Measurements from ENCODE around the gene SOX18.

The SOX18 gene

DNA sequence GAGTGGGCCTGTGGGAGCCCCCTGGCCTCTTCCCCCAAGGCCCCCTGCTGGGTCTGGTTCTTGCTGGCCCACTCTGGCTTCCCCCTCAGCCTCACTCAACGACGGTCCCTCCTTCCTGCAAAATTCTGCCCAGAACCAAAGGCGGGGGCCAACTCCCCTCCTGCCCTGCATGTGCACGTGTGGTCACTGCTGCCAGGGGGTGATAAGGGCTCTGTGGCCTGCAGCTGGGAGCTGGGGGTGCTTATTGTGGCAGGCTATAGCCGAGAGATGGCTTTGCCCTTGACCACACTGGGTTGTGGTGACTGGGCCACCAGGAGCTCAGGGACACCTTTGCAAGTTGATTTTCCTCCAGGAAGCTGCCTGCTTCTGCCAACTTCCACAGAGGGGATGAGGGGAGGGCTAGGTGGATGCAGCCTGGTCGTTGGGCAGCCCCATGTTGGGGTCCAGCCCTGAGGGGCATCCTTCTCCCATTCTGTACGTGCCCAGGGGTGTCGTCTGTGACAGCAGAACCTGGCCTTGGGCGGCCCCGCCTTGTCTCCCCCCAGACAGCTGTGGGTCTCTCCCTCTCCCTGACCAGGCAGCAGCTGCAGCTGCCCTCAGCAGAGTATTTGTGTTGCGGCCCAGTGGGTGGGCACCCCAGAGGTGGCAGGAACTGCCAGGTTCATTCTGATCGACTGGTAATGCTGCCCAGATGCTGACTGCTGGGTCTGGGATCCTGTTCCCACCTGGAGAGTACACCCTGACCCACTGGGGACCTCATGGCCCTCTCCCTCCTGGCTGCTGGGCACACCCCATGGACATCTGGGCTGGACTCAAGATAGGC, 19.2 kb upstream of the SOX18 start:
- no peak for DNase-seq (ENCODE audit: low read depth in 2 of 2)

DNA sequence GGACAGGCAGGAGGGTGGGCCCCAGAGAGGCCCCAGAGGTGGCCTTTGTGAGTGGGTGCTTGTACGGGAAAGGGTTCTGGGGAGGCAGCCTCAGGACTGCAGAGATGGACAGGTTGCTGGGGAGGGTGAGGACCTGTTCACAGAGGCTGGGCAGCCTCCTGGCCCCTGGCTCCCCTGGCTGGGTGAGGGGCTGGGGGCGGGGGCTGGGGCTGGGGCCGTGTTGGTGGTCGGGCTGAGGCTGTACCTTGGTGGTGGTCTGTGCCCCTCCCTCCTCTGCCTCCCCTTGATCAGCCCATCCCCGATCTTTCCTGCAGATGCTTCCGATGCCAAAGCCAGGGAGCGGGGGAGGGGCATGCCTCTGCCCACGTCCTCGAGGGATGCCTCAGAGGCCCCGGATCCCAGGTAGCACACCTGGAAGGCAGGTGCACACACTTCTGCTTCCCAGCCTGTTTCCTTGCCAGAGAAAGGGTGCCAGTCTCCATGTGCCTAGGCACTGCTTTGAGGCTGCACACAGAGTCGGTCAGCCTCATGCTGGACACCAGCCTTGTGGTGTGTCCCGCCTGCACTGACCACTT, 18.4 kb upstream of the SOX18 start:
- DNase-seq (ENCODE audit: low read depth in 2 of 2), result no peak

GRCh38 chr20:64067005-64067632, 17.7 kb upstream of the SOX18 start:
- no peak for DNase-seq (ENCODE audit: low read depth in 2 of 2)

DNA sequence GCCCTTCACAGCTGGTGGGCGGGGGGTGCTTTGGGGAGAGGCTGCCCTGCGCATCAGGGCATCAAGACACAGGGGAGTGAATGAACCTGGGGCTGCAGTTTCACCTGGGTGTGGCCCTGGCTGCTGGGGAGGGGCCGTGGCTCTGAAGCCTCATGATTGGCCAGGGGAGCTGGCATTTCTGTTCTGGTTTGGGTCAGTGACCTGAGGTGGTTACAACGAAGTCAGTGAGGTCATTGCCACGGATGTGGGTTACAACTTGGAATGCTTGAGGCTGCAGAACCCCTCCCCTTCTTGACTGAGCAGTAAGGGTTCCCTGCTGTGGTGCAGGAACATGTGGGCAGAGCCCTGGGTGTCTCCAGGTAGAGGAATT, 16.5 kb upstream of the SOX18 start:
- peak in 1 of 2 donors; percentile 17 for DNase-seq (ENCODE audit: low read depth in 2 of 2)

DNA sequence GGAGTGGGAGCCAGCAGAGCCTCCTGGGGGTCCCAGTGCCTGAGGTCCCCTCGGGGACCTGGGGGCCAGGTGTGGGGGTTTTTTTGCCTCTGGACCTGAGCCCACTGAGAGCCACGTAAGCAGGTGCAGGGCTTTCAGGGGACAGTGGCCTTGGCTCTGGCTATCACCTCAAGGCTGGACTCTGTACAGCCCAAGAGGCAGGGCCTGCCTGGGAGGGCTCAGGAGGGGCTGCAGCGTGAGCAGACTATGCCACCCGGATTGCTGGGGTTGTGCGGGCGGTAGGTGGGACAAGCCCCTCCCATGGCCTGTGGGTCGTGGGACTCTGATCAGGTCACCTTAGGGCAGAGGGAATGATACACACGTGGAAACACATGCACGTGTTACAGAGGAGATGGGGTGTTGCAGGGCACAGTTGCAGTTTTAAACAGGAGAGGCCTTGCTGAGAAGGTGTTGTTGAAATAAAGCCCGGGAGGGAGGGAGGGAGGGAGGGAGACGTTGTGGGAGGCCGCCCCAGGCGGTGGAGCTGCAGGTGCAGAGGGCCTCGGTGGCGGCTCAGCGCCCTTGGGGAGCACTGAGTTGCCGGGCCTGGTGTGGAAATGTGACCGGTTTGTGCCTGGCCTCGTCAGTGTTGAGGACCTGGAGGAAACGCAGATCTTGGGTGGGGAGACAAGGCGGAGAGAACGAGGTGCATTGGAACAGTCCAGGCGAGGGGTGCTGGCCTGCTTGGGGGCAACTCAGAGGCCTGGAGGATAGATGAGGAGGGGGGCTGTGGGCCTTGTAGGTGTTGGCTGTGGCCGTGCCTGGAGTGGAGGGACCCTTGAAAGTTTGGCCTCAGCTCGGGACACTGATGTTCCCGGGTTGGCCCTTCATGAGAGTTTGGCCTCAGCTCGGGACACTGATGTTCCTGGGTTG, 15.9 kb upstream of the SOX18 start:
- DNase-seq (ENCODE audit: low read depth in 2 of 2), result no peak

DNA sequence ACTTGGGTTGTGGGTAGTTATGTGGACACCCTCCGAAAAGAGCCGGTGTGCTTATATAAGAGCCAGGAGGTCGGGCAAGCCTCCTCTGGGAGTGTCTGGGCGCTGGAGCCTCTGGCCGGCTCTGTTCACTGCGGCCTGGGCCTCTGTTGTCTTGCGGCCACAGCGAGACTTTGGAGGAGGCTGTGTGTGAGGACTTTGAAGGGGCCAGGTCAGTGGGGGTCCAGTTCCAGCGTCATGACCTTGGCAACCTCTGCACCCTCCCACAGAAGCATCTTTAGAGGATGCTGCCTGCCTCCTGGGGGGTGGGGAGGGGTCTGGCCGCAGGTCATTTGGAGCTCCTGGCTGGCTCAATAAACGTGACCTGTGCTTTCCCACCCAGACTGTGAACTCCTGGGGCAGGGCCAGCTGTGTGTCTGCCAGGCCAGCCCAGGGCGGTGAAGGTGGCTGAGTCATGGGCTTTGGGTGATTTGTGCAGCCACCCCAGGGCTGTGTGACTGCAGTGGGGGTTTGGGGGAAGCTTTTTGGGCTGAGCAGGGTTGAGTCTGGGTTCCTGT, 14.8 kb upstream of the SOX18 start:
- no peak for DNase-seq (ENCODE audit: low read depth in 2 of 2)

DNA sequence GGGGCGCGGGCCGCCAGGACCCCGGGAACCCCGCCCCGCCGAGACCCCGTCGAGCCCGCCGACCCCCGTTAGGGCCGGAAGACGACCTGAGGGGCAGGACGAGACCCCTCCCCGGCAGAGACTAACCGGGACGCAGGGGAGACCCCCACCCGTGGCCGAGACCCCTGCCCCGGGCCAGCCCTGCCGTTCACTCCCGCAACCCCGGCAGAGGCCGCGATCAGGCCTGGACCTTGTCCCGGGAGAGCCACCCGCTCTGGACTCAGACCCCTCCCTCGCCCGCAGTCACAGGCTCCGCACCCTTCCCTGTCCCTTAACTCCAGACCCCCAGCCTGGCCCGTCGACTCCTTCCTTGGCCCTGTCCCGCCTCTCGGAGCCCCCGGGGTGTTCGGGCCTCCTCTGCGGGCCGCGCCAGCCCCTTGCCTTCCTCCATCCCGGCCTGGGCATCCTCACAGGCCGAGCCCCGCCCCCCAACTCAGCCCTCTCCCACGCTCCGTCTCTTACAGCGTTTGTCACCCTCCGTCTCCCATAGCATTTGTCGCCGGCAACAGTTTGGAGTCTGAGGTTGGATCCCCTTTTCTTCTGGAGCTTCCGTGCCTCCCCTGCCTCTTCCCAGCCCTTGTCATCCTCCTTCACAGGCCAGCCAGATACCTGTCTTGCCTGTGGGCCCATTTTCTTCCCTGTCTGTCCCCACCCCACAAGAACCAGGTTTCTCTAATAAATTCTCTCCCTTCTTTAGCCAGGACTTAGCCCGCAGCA, 14.1 kb upstream of the SOX18 start:
- DNase-seq (ENCODE audit: low read depth in 2 of 2), result no peak

GRCh38 chr20:64062596-64063388, 13.4 kb upstream of the SOX18 start, which contains the start of gene TCEA2:
Gene TCEA2, plus strand, starts transcription at chr20:64063198. Its CDS starts 115 bp downstream, at chr20:64063313.
- peak; percentile 83 to 89 for DNase-seq (ENCODE audit: low read depth in 2 of 2)

GRCh38 chr20:64062276-64062595, 12.8 kb upstream of the SOX18 start:
- DNase-seq (ENCODE audit: low read depth in 2 of 2), result no peak

DNA sequence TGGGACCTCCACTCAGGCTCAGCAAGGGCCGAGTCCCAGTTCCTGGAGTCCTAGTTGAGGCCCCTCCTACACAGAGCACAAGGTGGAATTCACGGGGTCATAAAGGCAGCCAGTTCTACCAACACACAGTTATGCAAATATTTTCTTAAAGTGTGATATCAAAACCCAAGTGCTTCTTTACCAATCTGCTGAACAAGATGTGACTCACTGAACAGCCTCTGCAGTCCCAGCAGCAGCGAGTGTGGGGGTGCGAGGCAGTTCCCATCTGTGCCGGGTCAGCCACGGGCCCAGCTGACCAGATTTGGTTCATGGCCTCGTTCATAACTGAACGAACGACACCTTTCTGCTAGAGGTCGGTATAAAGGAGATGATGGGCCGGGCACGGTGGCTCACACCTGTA, 9.1 kb upstream of the SOX18 start:
- no peak for DNase-seq (ENCODE audit: low read depth in 2 of 2)

DNA sequence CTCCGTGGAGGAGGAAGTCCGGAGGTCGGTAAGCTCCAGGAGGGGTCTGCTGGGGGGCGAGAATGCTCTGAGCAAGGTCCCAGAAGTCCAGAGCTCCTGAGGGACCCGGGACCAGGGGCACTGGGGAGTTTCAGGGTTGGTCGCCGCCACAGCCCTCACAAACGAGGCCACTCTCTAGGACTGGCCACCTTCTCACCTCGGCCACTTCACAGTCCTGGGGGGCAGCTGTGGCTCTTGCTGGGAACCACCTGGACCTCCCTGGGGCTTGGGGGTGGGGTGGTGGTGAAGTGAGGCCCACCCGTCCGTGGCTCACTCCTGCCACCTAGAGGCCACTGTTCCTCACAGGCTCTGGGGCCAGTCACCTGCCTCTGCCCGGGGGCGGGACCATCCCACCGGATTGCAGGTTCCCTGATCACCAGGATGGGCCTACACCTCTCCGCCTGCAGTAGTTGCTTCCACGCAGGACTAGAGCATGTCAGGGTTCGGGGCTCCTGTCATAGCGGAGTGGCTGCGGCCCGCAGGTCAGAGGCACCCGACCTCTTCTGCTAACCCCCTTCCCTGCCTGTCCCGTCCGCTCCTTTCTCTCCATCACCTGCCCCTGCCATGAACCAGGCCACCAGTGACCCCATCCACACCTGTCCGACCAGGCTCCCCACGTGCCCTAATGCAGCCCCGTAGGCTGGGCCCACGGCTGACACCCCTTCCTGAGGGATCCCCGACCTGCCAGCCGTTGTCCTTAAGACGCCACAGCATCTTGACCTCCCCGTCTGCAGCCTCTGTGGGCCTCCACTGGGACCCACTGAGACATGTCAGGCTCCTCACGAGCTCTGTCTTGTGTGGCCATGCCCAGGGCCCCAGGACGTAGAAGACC, 8.4 kb upstream of the SOX18 start:
- peak; percentile 60 to 66 for DNase-seq (ENCODE audit: low read depth in 2 of 2)

- DNase-seq (ENCODE audit: low read depth in 2 of 2), result no peak
Measured at GRCh38 chr20:64056889-64057627, 7.6 kb upstream of the SOX18 start.

DNA sequence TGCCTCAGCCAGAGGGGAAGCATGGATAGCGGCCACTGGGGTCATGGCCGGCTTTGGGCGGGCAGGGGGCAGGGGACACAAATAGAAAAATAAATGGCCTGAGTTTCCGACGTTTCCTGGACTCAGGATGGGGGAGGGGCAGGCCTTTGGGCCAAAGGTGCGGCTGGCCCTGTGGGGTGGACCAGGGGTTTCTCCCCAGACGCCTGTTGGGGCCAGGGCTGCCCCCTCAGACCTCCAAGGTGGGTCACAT, 7.1 kb upstream of the SOX18 start:
- no peak for DNase-seq (ENCODE audit: low read depth in 2 of 2)

- no peak for DNase-seq (ENCODE audit: low read depth in 2 of 2)
Measured at GRCh38 chr20:64055893-64056638, 6.6 kb upstream of the SOX18 start.

DNA sequence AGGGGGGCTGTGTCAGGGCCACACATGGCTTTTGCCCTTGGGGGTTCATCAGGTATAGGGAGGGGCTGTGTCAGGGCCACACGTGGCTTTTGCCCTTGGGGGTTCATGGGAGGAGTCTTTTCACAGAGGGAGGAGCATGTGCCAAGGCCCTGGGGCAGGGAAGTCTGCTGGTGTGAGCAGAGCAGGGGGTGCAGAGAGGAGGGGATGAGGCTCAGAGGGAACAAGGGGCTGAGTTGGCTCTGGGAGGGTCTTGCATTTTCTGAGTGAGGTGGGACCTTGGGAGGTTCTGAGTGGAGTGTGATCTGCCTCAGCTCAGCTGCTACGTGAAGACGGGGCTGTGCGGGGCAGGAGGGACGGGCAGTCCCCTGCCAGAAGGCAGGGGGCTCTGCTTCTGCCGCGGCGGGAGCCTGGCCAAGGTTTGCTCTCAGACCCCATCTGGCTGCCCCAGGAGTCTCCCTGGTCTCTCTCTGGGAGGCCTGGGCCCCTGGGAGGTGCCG, 6.0 kb upstream of the SOX18 start:
- no peak for DNase-seq (ENCODE audit: low read depth in 2 of 2)

- DNase-seq (ENCODE audit: low read depth in 2 of 2), result no peak
Measured at GRCh38 chr20:64053841-64054661, 4.6 kb upstream of the SOX18 start.
